Measurements from ENCODE around the gene SMC1B.
"Not testable (repeated sequence)": the region's sequence is repeated elsewhere in the genome, so short reads cannot be mapped to it uniquely, and the experiment has no call there.

The SMC1B gene

DNA sequence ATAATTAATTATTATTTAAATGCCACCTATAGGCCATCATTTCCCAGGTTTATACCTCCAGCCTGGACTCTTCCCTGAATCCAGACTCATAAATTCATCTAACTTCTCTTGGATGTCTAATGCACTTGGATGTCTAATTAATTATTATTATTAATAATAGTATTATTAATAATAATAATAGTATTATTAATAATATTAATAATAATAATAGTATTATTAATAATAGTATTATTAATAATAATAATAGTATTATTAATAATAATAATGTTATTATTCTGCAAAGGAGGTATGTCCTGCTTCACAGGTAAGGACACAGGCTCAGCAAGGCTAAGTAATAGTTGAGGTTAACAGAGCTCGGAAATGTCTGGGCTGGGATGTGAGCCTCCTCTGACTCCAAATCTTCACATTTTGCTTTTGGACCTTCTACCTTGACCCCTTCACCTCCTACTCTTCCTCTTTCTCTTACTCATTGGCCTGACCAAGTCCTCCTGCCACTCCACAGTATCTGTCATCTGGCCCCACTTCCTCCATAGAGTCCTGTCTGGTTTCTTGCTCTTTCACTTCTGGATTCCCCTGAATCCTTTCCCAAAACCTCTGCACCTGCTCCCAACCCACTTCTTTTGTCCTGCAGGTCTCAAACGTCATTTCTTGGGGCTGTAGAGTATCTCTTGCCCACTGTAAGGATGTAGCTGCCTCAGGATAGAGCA lies 8.1 kb upstream of the SMC1B start:
- no peak for DNase-seq

- DNase-seq, result no peak
Observed at GRCh38 chr22:45420539-45420938, 7.1 kb upstream of the SMC1B start.

DNA sequence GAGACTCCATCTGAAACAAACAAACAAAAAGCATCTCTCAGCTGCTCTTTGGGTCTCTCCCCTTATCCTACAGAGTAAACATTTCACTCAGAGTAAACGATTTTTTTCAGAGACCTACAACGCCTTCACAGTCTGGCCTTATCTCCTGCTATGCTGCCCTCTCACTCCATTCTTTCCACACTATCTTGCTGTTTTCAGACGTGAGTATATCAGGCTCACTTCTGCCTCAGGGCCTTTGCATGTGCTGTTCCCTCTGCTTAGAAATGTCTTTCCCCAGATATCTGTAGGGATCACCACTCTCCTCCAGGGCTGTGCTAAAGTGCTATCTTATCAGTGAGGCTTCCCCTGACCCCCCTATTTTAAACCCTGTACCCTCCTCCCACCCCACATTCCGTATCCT lies 6.6 kb upstream of the SMC1B start:
- DNase-seq, result no peak

DNA sequence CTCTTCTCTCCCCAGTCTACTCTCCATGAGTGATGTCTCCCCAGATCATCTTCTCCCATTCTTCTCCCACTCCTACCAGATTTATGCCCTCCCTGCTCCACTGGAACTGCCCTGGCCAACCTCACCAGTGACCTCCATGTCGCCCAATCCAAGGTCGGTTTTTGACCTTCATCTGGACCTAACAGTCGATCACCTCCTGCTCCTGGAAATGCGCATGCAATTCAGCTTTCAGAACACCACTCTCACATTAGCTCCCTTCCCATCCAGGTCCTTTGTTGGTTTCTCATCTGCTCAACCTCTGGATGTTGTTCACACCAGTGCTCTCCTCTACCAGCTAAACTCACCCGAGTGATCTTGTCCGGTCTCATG lies 5.4 kb upstream of the SMC1B start:
- DNase-seq, result no peak

DNA sequence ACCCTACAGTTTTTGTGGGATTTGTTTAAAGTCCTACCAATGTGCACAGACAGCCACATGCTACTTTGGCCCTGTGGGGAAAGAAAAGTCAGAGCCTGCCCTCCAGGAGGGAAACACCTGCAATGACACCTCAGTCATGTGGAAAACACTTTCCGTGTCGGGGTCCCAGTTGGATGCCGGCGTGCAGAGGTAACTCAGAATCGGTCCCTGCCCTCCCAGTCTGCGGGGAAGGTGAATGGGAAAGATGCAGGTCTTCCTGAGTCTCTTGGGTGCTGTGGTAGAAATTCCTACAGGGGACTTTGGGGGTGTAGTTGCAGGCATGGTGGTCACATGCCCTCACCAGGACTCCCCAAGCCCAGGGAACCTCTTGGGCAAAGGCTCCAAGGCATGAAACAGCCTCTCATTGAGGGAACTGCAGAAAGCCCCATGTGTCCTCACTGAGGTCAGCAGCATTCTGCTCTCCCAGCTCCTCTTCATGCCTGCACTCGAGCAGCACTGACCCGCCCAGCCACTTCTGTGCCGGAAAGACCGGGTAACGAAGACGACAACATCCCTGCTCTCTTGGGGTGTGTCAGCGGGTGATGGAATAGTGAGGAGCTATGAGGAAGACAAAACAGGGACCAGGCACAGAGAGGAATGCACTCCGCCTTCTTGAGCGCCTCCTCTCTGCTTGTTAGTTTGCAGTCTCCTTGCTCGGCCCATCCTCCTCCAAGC lies 4.8 kb upstream of the SMC1B start:
- DNase-seq, result no peak

DNA sequence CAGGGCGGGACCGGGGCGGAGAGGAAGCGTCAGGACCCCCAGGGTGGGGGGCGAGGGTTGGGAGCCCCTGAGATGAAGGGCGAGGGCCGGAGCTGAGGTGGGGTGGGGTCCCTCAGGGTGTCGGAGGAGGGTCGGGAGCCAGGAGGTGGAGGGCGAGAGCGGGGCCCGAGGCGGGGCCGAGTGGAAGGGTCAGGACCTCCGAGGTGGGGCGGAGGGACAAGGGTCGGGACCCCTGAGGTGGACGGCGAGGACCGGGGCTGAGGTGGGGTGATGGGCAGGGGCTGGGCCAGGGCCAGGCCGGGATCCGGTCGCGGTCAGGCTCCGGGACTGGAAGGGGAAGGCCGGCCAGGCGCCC lies 409 bp downstream of the SMC1B start:
- no peak for DNase-seq

DNA sequence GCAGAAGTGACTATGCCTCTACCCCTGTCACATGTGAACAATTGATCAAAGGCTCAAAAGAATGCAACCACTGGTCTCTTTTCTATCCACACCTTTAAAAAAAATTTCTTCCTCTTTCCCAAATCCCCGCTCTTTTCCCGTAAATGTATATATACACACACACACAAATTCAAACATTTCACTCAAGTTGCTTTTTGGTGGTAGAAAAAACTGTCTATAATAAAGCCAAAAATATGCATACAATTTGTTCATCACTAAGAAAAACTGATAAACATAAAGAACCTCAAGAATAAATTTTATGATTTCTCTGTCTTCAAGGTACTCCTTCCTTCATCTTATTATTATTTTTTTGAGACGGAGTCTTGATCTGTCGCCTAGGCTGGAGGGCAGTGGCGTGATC lies 5.6 kb downstream of the SMC1B start:
- DNase-seq, result no peak

- DNase-seq, result no peak
Observed at GRCh38 chr22:45402466-45402985, 10.9 kb downstream of the SMC1B start.

DNA sequence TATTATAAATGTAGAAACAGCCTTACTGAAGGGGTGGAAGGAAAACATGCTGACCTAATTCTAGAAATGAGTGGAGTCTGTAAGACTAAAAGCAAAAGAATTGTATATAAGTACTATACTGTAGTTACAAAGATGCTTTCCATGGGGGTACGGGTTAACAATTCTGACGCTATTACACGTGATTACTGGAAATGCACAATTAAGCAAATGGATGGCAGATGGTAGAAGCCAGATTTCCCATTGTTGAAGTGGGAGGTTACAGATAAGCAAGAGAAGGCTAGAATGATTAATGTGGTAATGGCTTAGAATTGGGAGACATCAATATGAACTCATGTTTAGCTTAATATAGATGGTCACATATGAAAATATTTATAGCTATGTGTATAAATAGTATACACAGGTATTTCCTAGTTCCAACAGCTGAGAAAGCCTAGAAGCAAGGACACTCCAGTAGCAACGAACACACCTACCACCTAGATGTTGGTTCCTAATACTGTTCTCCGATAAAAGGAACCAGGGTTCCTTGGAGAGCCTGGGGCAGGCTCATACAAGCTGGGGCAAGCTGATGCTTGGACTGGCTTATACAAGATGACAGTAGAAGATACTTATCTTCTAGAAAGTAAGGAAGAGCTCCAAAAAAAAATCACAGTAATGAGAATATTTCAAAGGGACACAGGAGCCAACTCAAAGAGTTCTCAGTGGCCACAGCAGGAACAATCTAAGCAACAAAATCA lies 13.5 kb downstream of the SMC1B start:
- DNase-seq, result no peak

GRCh38 chr22:45398214-45398613 lies 15.2 kb downstream of the SMC1B start:
- DNase-seq, result no peak

GRCh38 chr22:45397806-45398205 lies 15.6 kb downstream of the SMC1B start:
- no peak for DNase-seq

GRCh38 chr22:45389546-45389945 lies 23.9 kb downstream of the SMC1B start:
- no peak for DNase-seq

DNA sequence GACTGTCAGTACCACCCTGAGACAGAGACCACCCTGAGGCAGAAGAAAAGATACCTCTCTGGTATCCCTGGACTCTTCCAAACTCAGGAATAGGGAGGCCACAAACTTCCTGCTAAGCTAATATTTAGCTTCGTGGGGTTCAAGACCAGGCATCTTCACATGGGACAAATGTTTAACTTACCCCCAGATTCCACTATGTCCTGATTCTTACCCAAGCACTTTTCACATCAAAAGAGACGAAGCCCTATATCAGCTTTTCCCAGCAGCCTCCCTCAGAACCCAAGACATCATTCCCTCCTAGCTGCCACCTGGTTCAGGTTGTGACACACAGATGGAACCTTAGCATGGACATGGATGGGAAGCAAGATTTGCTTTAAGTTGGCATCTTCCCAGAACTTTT lies 32.1 kb downstream of the SMC1B start:
- no peak for DNase-seq

- no peak for DNase-seq
Observed at GRCh38 chr22:45376703-45377102, 36.7 kb downstream of the SMC1B start.

GRCh38 chr22:45376009-45376408 lies 37.4 kb downstream of the SMC1B start:
- DNase-seq, result no peak

GRCh38 chr22:45373592-45373991 lies 39.8 kb downstream of the SMC1B start:
- DNase-seq, result not testable (repeated sequence)

- no peak for DNase-seq
Observed at GRCh38 chr22:45366713-45367112, 46.7 kb downstream of the SMC1B start.

- no peak for DNase-seq
Observed at GRCh38 chr22:45359627-45360026, 53.8 kb downstream of the SMC1B start.

- no peak for DNase-seq
Observed at GRCh38 chr22:45358127-45358526, 55.3 kb downstream of the SMC1B start.

DNA sequence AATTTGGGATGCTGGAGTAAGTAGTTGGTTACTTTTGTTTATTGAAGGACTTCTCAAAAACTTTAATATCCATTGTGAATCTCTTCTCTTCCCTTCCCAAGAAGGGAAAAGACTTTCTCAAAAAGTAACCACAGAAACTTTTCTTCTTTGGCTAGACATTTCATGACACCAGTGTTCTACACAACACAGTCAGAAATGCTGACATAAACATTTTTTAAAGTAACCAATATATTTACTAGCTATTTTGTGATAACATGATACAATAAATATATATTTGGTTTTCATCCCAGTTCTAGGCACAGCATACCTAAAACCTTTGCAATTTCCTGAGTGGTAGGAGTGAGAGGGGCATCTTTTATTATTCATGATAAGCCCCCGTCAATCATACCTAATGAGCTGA lies 55.9 kb downstream of the SMC1B start:
- DNase-seq, result no peak

- DNase-seq, result no peak
Observed at GRCh38 chr22:45353786-45354185, 59.6 kb downstream of the SMC1B start.

GRCh38 chr22:45352757-45353156 lies 60.6 kb downstream of the SMC1B start:
- DNase-seq, result not testable (repeated sequence)

- no peak for DNase-seq
Observed at GRCh38 chr22:45351956-45352355, 61.4 kb downstream of the SMC1B start.

DNA sequence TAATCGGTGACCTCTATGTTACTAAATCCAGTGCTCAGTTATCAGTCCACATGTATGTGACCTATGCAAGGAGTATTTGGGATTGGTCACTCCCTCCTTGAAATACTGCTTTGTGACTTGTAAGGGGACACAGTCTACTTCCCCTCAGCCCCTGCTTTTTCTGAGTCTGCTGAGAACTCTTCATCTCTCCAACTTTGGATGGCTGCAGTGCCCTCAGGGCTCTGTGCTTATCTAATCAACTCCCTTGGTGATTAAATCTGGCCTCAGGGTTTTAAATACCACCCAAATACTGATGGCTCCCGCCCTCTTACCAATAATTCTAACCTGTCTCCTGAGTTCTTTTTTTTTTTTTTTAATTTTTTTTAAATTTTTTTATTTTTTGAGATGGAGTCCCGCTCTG lies 63.5 kb downstream of the SMC1B start:
- no peak for DNase-seq

Measured in activated CD4-positive, CD25-positive, alpha-beta regulatory T cell (primary cell).